CD4-positive, alpha-beta T cell treated with Interleukin-6 for 4 hours (primary cell): Measurements from ENCODE around the gene HPF1.
"Not testable (repeated sequence)": the region's sequence is repeated elsewhere in the genome, so short reads cannot be mapped to it uniquely, and the experiment has no call there.

Experiments
- DNase-seq: peaks from one replicate; pipeline ENCODE4 v3.0.0-alpha.2; 2020; ENCODE audit warnings: mixed read lengths

HPF1 gene

DNA sequence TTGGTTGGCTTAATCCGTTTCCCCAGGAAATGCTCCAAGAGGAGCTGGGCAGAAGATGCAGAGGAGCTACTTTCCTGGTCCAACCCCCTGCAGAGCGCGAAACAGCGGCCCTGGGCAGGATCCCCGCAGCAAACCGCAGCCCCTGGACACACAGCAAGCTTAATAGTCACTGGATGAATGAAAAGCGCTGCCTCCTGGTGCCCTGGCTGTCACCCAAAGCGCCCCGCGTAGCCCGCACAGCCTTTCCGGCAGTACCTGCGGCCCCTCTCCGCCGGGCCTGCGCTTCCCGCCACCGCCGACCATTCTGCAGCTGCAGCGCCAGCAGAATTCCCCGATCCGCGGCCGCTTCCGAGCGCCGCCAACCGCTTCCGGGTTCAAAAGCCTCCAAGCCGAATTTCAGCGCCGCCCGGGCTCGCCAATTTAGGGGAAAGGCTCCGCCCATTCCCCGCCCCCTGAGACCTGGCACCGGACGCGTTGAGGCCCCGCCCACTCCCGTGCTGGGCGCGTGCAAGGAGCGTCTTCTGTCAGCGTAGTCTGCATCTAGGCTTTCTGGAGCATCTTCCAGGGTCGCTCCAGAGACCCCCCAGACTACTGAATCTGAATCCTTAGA lies at the start of gene HPF1:
HPF1 (minus strand) TSS at position 370 of the 610 bp plus-strand sequence; CDS start at position 303, 67 bp downstream.
- peak; percentile 98 for DNase-seq

DNA sequence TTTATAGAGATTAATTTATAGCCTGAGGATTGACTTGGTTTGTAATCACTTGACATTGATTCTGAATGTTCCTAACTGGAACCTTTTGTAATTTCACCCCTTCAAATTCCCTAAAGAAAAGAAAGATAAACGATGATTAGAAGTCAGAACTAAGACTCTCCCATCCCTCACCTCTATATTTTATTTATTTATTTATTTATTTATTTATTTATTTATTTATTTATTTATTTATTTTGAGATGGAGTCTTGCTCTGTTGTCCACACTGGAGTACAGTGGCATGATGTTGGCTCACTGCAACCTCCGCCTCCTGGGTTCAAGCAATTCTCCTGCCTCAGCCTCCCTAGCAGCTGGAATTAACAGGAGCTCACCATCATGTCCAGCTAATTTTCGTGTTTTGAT lies 49.0 kb upstream of the HPF1 start:
- not testable (repeated sequence) for DNase-seq

DNA sequence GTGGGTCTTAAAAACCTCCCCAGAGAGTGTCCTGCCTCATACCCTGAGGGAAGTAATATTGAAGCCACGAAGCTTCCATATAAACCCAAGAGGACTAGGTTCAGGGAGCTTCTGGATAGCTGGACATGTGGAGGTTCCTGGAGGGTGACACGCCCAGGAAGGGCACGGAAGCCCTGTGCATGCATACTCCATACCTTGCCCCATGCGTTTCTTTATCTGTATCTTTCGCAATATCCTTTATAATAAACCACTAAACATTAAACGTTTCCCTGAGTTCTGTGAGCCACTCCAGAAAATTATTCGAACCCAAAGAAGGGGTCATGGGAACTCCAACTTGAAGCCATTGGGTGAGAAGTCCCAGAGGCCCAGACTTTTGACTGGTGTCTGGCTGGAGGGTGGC lies 45.7 kb upstream of the HPF1 start:
- no peak for DNase-seq

DNA sequence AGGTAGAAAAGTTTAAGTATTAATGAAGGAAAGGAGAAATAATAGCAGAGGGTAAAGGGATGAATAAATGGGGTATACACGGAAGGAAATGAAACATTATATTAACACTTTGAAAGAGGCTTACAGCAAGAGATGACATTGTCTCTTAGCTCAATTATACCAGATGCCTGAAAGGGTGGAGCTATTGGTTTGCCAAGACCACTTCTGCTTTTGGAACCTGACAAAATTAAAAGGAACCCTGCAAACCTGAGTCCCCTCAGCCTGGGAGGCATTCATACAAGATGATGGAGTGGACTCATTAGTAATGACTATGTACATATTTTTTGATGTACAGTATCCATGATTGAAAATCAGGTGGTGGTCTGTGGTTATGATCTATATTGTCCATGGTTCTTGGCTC lies 45.1 kb upstream of the HPF1 start:
- no peak for DNase-seq

DNA sequence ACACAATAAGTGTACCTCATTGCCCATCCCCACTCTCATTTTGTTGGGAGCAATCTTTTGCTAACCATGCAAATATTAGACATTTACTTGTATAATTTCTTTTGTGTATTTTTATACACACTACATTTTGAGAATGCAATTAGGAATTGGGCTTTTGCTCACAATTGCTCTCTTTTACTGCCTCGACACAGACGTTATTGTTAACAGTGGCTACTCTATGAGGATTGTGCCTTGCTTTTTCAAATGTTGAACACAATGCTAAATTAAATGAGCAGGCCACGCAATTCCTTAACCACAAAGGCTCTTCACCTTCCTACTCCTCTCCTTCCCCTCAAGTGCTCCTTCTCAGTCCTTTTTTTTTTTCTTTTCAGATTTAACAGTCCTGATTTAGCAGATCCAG lies 42.8 kb upstream of the HPF1 start:
- DNase-seq = no peak

GRCh38 chr4:169799260-169799659 lies 41.5 kb upstream of the HPF1 start:
- no peak for DNase-seq

GRCh38 chr4:169795585-169795984 lies 37.8 kb upstream of the HPF1 start:
- no peak for DNase-seq

GRCh38 chr4:169791527-169792156 lies 33.9 kb upstream of the HPF1 start:
- peak; percentile 10 for DNase-seq

GRCh38 chr4:169791062-169791461 lies 33.3 kb upstream of the HPF1 start:
- DNase-seq = no peak

- peak; percentile 63 for DNase-seq
These were observed 17.0 kb upstream of the HPF1 start for GRCh38 chr4:169774466-169775445.

DNA sequence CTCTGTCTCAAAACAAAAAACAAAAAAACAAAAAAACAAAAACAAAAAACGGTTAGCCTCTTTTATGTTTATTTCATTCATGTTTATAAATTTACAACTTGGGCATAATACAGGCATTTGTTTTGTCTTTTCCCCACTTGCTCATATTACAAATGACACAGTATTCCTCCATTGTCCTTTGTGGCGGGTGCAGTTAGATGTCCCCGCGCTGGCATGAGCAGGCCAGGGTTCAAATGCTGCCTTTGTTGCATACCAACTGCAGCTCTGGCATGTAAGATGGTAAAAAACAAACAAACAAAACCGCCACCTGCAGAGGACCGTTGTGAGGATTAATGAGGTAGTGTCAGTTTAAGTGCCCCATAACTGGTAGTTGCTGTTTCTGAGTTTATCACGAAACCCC lies 16.1 kb upstream of the HPF1 start:
- no peak for DNase-seq

DNA sequence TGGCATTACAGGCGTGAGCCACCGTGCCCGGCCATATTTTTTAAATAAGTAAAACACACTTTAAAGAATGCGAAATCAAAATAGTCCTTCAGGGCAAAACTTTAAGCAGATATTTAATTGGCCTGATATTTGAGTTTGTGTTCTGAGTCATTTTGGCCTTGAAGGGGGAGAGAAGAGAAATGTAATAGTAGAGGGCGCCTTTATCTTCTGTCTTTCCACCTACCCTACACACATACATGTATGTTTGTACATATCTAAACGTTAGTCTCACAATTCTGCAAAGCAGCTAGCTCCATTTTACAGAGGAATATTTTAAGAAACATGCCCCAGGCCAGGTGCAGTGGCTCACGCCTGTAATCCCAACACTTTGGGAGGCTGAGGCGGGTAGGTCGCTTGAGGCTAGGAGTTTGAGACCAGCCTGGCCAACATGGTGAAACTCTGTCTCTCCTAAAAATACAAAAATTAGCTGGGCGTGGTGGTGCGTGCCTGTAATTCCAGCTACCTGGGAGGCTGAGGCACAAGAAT lies 13.9 kb upstream of the HPF1 start:
- DNase-seq = not testable (repeated sequence)

DNA sequence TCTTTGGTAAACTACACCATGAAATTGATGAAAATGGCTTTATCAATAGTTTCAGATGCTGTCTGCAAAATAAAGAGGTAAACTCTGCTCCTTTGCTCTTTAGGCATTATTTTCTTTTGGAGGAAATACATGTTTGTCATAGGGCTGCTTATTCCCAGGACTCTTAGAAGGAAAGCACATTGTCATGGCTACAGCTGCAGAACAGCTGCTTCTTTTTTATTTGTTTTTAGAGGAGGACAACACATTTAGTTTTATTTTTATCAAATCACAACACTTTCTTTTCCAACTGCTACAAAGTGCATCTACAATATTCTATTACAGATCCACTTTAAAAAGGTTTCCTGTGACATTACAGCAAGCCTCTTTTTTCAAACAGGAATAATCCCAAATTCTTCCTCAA lies 12.7 kb upstream of the HPF1 start:
- no peak for DNase-seq

GRCh38 chr4:169768385-169768784 lies 10.6 kb upstream of the HPF1 start:
- DNase-seq = no peak

DNA sequence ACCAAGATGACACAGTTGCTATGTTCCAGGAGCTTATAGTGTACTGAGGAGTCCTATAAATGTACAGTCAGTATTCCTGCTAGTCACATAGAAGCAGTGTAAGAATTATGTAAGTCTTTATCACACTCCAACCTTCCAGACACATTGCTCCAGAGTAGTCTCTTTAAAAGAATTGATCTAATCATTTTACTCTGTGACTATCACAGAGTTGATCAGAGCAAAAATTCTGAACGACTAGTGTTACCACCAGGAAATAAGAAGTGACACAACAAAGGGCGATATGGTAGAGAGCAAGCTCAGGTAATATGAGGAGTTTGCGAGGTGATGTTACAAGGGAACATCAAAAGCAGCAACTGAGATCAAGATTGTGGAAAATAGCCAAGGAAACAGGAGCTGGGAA lies 9.0 kb upstream of the HPF1 start:
- no peak for DNase-seq

DNA sequence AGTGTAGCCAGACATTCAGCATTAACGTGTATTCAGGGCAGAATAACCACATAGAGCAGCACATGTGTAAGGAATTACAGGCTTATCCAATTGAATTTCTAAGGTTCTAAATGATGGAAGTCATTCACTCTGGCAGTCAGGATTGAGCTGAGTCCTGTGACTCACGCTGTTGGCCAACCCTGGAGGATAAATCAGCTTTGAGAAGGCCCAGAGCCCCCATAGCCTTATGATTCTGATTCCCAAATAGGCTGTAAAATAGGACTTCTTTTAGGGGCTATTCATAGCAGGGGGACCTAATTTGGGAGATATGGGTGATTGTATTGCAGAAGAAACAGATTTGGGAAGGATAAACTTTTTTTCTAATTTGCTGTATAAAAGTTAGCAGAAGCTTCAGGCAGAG lies 8.1 kb upstream of the HPF1 start:
- DNase-seq = no peak

DNA sequence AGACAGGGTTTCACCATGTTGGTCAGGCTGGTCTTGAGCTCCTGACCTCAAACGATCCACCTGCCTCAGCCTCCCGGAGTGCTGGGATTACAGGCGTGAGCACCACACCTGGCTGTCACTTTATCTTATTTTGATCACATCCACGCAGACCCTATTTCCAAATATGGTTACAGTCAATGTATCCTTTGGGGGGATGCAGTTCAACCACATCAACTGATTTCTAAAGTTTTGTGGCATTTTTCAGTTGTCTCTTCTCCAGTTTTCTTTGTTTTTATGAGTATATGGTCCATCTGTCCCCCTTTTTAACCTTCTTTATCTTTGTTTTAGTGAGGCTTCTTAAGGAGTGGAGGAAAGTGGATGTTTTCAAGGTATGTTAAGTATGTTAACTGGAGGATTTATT lies 4.1 kb upstream of the HPF1 start:
- no peak for DNase-seq

GRCh38 chr4:169758401-169758962 lies 738 bp upstream of the HPF1 start:
- no peak for DNase-seq

GRCh38 chr4:169756971-169757574 lies 671 bp downstream of the HPF1 start:
- DNase-seq = no peak

DNA sequence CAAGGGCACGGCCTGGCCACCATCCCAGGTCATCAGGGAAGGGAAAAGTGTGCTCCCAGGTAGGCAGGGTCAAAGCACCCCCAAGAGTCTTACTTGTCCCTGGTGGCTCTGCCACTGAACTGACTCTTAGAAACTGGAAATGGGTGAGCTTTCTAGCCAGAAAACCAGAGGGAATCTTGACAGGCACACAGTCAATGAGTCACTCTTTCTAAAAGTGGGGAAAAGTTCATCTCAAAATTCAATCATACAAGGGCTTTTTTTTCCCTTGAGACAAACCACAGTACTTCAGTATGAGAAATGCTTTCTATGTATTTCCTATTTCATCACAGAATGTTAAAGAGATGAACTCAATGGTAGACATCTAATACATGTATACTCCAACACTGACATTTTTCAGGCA lies 12.5 kb downstream of the HPF1 start:
- DNase-seq = no peak

- DNase-seq = no peak
These were observed 13.1 kb downstream of the HPF1 start for GRCh38 chr4:169744601-169745000.

DNA sequence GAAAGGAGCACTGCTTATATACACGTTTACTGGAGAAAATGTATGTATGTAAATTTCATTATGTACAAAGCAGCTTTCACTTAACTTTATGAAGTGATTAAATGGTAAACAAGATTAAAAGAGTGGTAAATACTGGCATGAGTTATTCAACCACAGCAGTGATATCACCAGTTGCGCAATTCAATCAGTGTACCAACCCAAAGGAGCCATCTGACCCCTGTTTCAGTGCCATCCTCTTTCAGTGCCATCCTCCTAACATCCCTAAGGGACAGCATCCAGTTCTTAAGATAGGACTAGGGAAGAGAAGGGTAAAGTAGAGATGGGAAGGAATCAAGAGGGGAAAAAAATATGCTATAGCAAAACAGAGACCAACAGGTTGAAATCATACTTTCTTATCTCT lies 16.2 kb downstream of the HPF1 start:
- DNase-seq = no peak

DNA sequence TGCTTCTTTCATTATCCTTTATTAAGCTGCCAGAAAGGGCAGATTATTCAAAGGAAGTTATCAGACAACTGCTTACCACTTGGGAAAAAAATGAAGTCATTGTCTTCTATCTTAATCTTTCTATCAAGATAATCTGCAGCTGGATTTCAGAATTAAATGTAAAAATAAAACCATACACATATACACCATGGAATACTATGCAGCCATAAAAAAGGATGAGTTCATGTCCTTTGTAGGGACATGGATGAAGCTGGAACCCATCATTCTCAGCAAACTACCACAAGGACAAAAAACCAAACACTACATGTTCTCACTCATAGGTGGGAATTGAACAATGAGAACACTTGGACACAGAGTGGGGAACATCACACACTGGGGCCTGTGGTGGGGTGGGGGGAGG lies 19.1 kb downstream of the HPF1 start:
- not testable (repeated sequence) for DNase-seq
